Fibroblast of mammary gland (primary cell): ENCODE data around the gene ADAMTS2.

Experiments
- DNase-seq: peaks from one replicate; pipeline ENCODE4 v3.0.0-alpha.2; 2010; ENCODE audit warnings: low read depth
- H3K4me3 ChIP-seq: 2 replicates; pipeline ENCODE4 v1.5.1; 2011; ENCODE audit warnings: low read depth, mild to moderate bottlenecking, low read length, moderate library complexity; ENCODE audit not compliant: control insufficient read depth
- CTCF ChIP-seq: conservative IDR thresholded peaks from 2 replicates; pipeline ENCODE4 v1.5.1; 2011; ENCODE audit warnings: low read depth, low read length, inconsistent platforms; ENCODE audit not compliant: control insufficient read depth, insufficient read depth

ADAMTS2 gene

GRCh38 chr5:179250561-179251225 lies 94.6 kb downstream of the ADAMTS2 start:
- no peak for DNase-seq
- no peak overlapping the region for H3K4me3 ChIP-seq
- no peak for TF ChIP-seq CTCF

GRCh38 chr5:179246227-179246626 lies 99.0 kb downstream of the ADAMTS2 start:
- TF ChIP-seq CTCF: no peak
- DNase-seq: no peak
- H3K4me3 ChIP-seq: no peak overlapping the region

- no peak overlapping the region for H3K4me3 ChIP-seq
- no peak for TF ChIP-seq CTCF
- no peak for DNase-seq
These were observed 100.2 kb downstream of the ADAMTS2 start for GRCh38 chr5:179245031-179245430.

GRCh38 chr5:179244044-179244443 lies 101.2 kb downstream of the ADAMTS2 start:
- DNase-seq: peak; percentile 60
- TF ChIP-seq CTCF: no peak

GRCh38 chr5:179243333-179243732 lies 101.9 kb downstream of the ADAMTS2 start:
- TF ChIP-seq CTCF: no peak
- DNase-seq: peak; percentile 88
- H3K4me3 ChIP-seq: no peak overlapping the region

More at GRCh38 chr5:179244044-179244443, 101.2 kb downstream of the ADAMTS2 start:
- H3K4me3 ChIP-seq: no peak overlapping the region

- no peak for DNase-seq
- no peak for TF ChIP-seq CTCF
- no peak overlapping the region for H3K4me3 ChIP-seq
These were observed 102.6 kb downstream of the ADAMTS2 start for GRCh38 chr5:179242676-179243075.
